SK-N-SH (cell line): ENCODE data around the gene INAFM2. TPM values are rescaled to one million over a fixed set of nuclear protein-coding genes. Genes with fewer than 3 reads are reported as not detected.

ENCODE experiments used
- CTCF ChIA-PET: fragments of 300-600, 350-600 bp; formaldehyde crosslinking; extraction: SDS; loops from one replicate; lab custom pipeline; 2021; lab: Yijun Ruan, JAX
- POLR2A ChIA-PET: fragments of 350-600 bp; sonication (Branson Sonifier 250); formaldehyde crosslinking; extraction: SDS; loops from one replicate; lab custom pipeline; 2020; ENCODE audit warnings: antibody characterized with exemption, inconsistent platforms; lab: Yijun Ruan, JAX
- DNase-seq: peaks from one replicate; pipeline ENCODE4 v3.0.0; 2012
- H2AFZ ChIP-seq: fragments of 200-600 bp; sonication (generic); 2 replicates; pipeline ENCODE4 v1.8.1; 2016; ENCODE audit warnings: antibody characterized with exemption, mild to moderate bottlenecking, low read depth
- H3F3A ChIP-seq: fragments of 200-600 bp; sonication (generic); replicated peaks from 2 replicates; pipeline ENCODE3; 2016; ENCODE audit warnings: antibody characterized with exemption, mild to moderate bottlenecking; ENCODE audit not compliant: insufficient read depth
- H3K27ac ChIP-seq, 2 experiments: fragments of 200-500 bp in 1 of 2; fragments of 200-600 bp in 1 of 2; sonication (Bioruptor generic) in 1 of 2; sonication (generic), shearing (Covaris generic) in 1 of 2; 2 replicates each; pipeline versions ENCODE4 v1.5.1 to v1.6.1; 2014 to 2016; ENCODE audit warnings: low read depth in 2 of 2, inconsistent platforms in 1 of 2, low read length in 1 of 2, mild to moderate bottlenecking in 1 of 2, mixed read lengths in 1 of 2
- H3K27me3 ChIP-seq: fragments of 200-600 bp; sonication (generic), shearing (Covaris generic); 2 replicates; pipeline ENCODE4 v1.6.1; 2016; ENCODE audit warnings: mixed run types; ENCODE audit not compliant: insufficient read depth
- H3K36me3 ChIP-seq, 2 experiments: fragments of 200-500 bp in 1 of 2; fragments of 200-600 bp in 1 of 2; sonication (Bioruptor generic) in 1 of 2; sonication (generic) in 1 of 2; replicated peaks in 1 of 2; 2 replicates each; pipeline versions ENCODE3 to v1.5.1; 2014 to 2016; ENCODE audit warnings: low read length in 1 of 2, mild to moderate bottlenecking in 1 of 2; ENCODE audit not compliant: insufficient read depth in 2 of 2, control insufficient read depth in 1 of 2
- H3K4me1 ChIP-seq, 2 experiments: fragments of 200-500 bp in 1 of 2; fragments of 200-600 bp in 1 of 2; sonication (Bioruptor generic) in 1 of 2; sonication (generic), shearing (Covaris generic) in 1 of 2; 2 replicates each; pipeline versions ENCODE4 v1.5.1 to v1.6.1; 2014 to 2016; ENCODE audit warnings: low read depth in 1 of 2, low read length in 1 of 2, mixed run types in 1 of 2; ENCODE audit not compliant: insufficient read depth in 2 of 2, control insufficient read depth in 1 of 2
- H3K4me2 ChIP-seq: fragments of 200-600 bp; sonication (generic), shearing (Covaris generic); 2 replicates; pipeline ENCODE4 v1.6.1; 2017; ENCODE audit warnings: mixed run types
- H3K4me3 ChIP-seq, 2 experiments: fragments of 200-500 bp in 1 of 2; fragments of 200-600 bp in 1 of 2; sonication (Bioruptor generic) in 1 of 2; sonication (generic), shearing (Covaris generic) in 1 of 2; 2 replicates each; pipeline versions ENCODE4 v1.5.1 to v1.8.1; 2014 to 2016; ENCODE audit warnings: low read depth in 2 of 2, inconsistent platforms in 1 of 2, low read length in 1 of 2, mild to moderate bottlenecking in 1 of 2, mixed read lengths in 1 of 2, moderate library complexity in 1 of 2
- H3K79me2 ChIP-seq: fragments of 200-600 bp; sonication (generic); 2 replicates; pipeline ENCODE4 v1.8.1; 2017; ENCODE audit warnings: mild to moderate bottlenecking; ENCODE audit not compliant: insufficient read depth
- H3K9ac ChIP-seq: fragments of 200-600 bp; sonication (generic); 2 replicates; pipeline ENCODE4 v1.6.1; 2017; ENCODE audit warnings: mixed run types
- H3K9me2 ChIP-seq: fragments of 200-600 bp; sonication (generic); 2 replicates; pipeline ENCODE4 v1.6.1; 2017; ENCODE audit warnings: mixed run types
- H3K9me3 ChIP-seq: fragments of 200-600 bp; sonication (generic); 2 replicates; pipeline ENCODE4 v1.6.1; 2017; ENCODE audit warnings: mixed run types, mild to moderate bottlenecking, moderate library complexity
- H4K20me1 ChIP-seq: fragments of 200-600 bp; sonication (generic); 2 replicates; pipeline ENCODE4 v1.6.1; 2017; ENCODE audit warnings: mild to moderate bottlenecking, mixed run types; ENCODE audit not compliant: insufficient read depth
- CHD2 ChIP-seq: fragments of 150-350 bp; IDR thresholded peaks from 2 replicates; pipeline ENCODE4 v1.6.1; 2018; ENCODE audit warnings: low read length; ENCODE audit not compliant: partially characterized antibody
- ELF1 ChIP-seq: IDR thresholded peaks from 2 replicates; pipeline ENCODE4 v1.4.0; 2012
- EP300 ChIP-seq, 2 experiments: IDR thresholded peaks; 2 replicates each; pipeline versions ENCODE4 v1.4.0 to v1.6.1; 2012; ENCODE audit warnings: borderline replicate concordance in 1 of 2, low read depth in 1 of 2, low read length in 1 of 2
- EZH2phosphoT487 ChIP-seq: fragments of 200-600 bp; sonication (generic); IDR thresholded peaks from 2 replicates; pipeline ENCODE4 v1.6.1; 2017; ENCODE audit warnings: low read depth, mixed run types, mild to moderate bottlenecking, antibody characterized with exemption, moderate library complexity, borderline replicate concordance
- FOXJ3 ChIP-seq: sonication (generic); formaldehyde crosslinking; IDR thresholded peaks from 2 replicates; pipeline ENCODE4 v1.5.1; 2020; ENCODE audit warnings: mild to moderate bottlenecking, missing genetic modification reagents
- JUND ChIP-seq: IDR thresholded peaks from 2 replicates; pipeline ENCODE4 v1.4.0; 2012
- MEF2A ChIP-seq: IDR thresholded peaks from 2 replicates; pipeline ENCODE4 v1.4.0; 2012; ENCODE audit warnings: low read depth, borderline replicate concordance
- NFIC ChIP-seq: IDR thresholded peaks from 2 replicates; pipeline ENCODE4 v1.4.0; 2012; ENCODE audit warnings: borderline replicate concordance
- NRF1 ChIP-seq: IDR thresholded peaks from 2 replicates; pipeline ENCODE4 v1.6.1; 2012; ENCODE audit warnings: low read depth, mild to moderate bottlenecking, low read length
- RFX5 ChIP-seq: IDR thresholded peaks from 2 replicates; pipeline ENCODE4 v1.6.1; 2012; ENCODE audit warnings: mild to moderate bottlenecking, improper control_type of control experiment, low read length
- RXRA ChIP-seq: IDR thresholded peaks from 2 replicates; pipeline ENCODE4 v1.4.0; 2012; ENCODE audit warnings: low read depth, mild to moderate bottlenecking, borderline replicate concordance
- SIN3A ChIP-seq: IDR thresholded peaks from 2 replicates; pipeline ENCODE4 v1.6.1; 2012; ENCODE audit warnings: low read depth, mild to moderate bottlenecking, low read length, moderate library complexity, borderline replicate concordance
- SMC3 ChIP-seq: IDR thresholded peaks from 2 replicates; pipeline ENCODE4 v1.6.1; 2012; ENCODE audit warnings: low read depth, low read length, improper control_type of control experiment
- TAF1 ChIP-seq: IDR thresholded peaks from 2 replicates; pipeline ENCODE4 v1.6.1; 2012; ENCODE audit warnings: low read depth, mild to moderate bottlenecking, low read length, moderate library complexity, borderline replicate concordance
- TCF12 ChIP-seq: IDR thresholded peaks from 2 replicates; pipeline ENCODE4 v1.4.0; 2012
- TEAD4 ChIP-seq: IDR thresholded peaks from 2 replicates; pipeline ENCODE4 v1.4.0; 2012; ENCODE audit warnings: mild to moderate bottlenecking, borderline replicate concordance; ENCODE audit not compliant: insufficient read depth
- WGBS: methylation state at CpG from one replicate; pipeline ENCODE4 v1.1.6; 2017; ENCODE audit warnings: low lambda C conversion rate; 5-methylcytosine and 5-hydroxymethylcytosine counted together
- polyA plus RNA-seq, 3 experiments: library from polyadenylated mRNA; depleted of rRNA; stranded (reverse); fragments of >200 nt; gene quantifications; 2 replicates each; pipeline ENCODE4 v1.2.3, GENCODE V29; 2012
- TF ChIP-seq, protein P1 (sequence below): fragments of 150-350 bp; IDR thresholded peaks from 2 replicates; pipeline ENCODE4 v1.6.1; 2016; ENCODE audit warnings: mild to moderate bottlenecking, low read depth, low read length
- TF ChIP-seq, protein P2 (sequence below): fragments of 200-600 bp; sonication (generic); IDR thresholded peaks from 2 replicates; pipeline ENCODE4 v1.6.1; 2017; ENCODE audit warnings: antibody characterized with exemption, mild to moderate bottlenecking, moderate library complexity
- TF ChIP-seq, protein P3 (sequence below): IDR thresholded peaks from 2 replicates; pipeline ENCODE4; 2012
- TF ChIP-seq, protein P4 (sequence below): IDR thresholded peaks from 2 replicates; pipeline ENCODE4 v1.4.0; 2012; ENCODE audit warnings: low read depth, borderline replicate concordance

The INAFM2 gene
- polyA plus RNA-seq, 1 of the 3 experiments (the other 2 are of a cell fraction) = 7.8 TPM

DNA sequence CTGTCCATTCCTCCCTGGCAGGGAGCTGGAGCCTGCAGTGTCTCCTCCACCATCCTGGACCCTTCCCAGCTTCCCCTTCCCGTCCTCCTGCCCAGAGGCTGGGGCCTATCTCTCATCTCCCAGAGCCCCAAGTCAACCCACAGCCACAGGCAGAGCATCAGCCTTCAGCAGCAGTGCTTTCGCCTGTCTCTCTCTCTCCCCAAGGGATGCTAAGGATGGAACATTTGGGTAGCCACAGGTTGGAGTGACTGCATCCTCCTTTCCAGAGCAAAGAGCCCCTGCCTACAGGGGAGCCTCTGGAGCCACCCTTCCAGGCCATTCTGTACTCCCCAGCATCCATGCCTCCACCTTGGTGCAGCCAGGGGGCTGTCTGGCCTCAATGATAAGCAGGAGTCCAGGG lies 19.9 kb upstream of the INAFM2 start:
- H3K27me3 ChIP-seq = no peaks in the 10 kb centered on the region; the same call in 1 of the 2 replicates
- WGBS = 18% methylated on average over 1 of the region's 2 CpGs
- DNase-seq = no peak
- no peak overlapping the region for H3K4me3 ChIP-seq
- H2AFZ ChIP-seq = no peak overlapping the region
- no peaks in the 10 kb centered on the region for H4K20me1 ChIP-seq
- H3K9ac ChIP-seq = no peak overlapping the region
- H3K9me2 ChIP-seq = no peaks in the 10 kb centered on the region
- no peaks in the 10 kb centered on the region for H3K79me2 ChIP-seq
- H3K27ac ChIP-seq = no peak overlapping the region
- no peaks in the 10 kb centered on the region for H3F3A ChIP-seq
- no peaks in the 10 kb centered on the region for H3K36me3 ChIP-seq
- H3K4me1 ChIP-seq = peaks cover 0 to 30% of the 10 kb centered on the region in 2 experiments; a peak in 2 of 4 replicates
- TF ChIP-seq, protein P1, sequence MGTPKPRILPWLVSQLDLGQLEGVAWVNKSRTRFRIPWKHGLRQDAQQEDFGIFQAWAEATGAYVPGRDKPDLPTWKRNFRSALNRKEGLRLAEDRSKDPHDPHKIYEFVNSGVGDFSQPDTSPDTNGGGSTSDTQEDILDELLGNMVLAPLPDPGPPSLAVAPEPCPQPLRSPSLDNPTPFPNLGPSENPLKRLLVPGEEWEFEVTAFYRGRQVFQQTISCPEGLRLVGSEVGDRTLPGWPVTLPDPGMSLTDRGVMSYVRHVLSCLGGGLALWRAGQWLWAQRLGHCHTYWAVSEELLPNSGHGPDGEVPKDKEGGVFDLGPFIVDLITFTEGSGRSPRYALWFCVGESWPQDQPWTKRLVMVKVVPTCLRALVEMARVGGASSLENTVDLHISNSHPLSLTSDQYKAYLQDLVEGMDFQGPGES = no peak
- TF ChIP-seq SMC3 (no peak), EZH2phosphoT487 (no peak), NRF1 (no peak), EP300 (IDR thresholded peaks at IDR 0.05; ENCODE audit: borderline replicate concordance in 1 of 2, low read depth in 1 of 2, low read length in 1 of 2) (no peak), NFIC (no peak), ELF1 (no peak), RFX5 (no peak), TEAD4 (no peak), FOXJ3 (no peak)
- TF ChIP-seq, protein P2, sequence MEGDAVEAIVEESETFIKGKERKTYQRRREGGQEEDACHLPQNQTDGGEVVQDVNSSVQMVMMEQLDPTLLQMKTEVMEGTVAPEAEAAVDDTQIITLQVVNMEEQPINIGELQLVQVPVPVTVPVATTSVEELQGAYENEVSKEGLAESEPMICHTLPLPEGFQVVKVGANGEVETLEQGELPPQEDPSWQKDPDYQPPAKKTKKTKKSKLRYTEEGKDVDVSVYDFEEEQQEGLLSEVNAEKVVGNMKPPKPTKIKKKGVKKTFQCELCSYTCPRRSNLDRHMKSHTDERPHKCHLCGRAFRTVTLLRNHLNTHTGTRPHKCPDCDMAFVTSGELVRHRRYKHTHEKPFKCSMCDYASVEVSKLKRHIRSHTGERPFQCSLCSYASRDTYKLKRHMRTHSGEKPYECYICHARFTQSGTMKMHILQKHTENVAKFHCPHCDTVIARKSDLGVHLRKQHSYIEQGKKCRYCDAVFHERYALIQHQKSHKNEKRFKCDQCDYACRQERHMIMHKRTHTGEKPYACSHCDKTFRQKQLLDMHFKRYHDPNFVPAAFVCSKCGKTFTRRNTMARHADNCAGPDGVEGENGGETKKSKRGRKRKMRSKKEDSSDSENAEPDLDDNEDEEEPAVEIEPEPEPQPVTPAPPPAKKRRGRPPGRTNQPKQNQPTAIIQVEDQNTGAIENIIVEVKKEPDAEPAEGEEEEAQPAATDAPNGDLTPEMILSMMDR = no peak
- TF ChIP-seq, protein P3, sequence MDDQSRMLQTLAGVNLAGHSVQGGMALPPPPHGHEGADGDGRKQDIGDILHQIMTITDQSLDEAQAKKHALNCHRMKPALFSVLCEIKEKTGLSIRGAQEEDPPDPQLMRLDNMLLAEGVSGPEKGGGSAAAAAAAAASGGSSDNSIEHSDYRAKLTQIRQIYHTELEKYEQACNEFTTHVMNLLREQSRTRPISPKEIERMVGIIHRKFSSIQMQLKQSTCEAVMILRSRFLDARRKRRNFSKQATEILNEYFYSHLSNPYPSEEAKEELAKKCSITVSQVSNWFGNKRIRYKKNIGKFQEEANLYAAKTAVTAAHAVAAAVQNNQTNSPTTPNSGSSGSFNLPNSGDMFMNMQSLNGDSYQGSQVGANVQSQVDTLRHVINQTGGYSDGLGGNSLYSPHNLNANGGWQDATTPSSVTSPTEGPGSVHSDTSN = no peak
- ChIA-PET CTCF (interaction anchor here (0.9 to 66.3 kb wide), 8 partner anchors 8 to 118 kb away, joined by 3 to 2194 read pairs (median 17); partner anchors contain the start of genes ANKRD63, CCDC9B, DISP2 and INAFM2), POLR2A (no interaction called here)
- no peaks in the 10 kb centered on the region for H3K9me3 ChIP-seq
- H3K4me2 ChIP-seq = no peak overlapping the region

GRCh38 chr15:40305281-40305680 lies 18.2 kb upstream of the INAFM2 start:
- no peaks in the 10 kb centered on the region; the same call in 1 of the 2 replicates for H3K27me3 ChIP-seq
- H3K27ac ChIP-seq = no peak overlapping the region
- no peaks in the 10 kb centered on the region for H3K9me2 ChIP-seq
- no peak overlapping the region for H3K4me3 ChIP-seq
- H3K36me3 ChIP-seq = no peaks in the 10 kb centered on the region
- no peaks in the 10 kb centered on the region for H3K9me3 ChIP-seq
- ChIA-PET CTCF (interaction anchor here (1.0 to 66.3 kb wide), 4 partner anchors 14 to 36 kb away, joined by 3 to 2194 read pairs (median 423); partner anchors contain the start of genes ANKRD63, CCDC9B, DISP2 and INAFM2), POLR2A (no interaction called here)
- H3K9ac ChIP-seq = no peak overlapping the region
- 59% methylated on average over 4 of the region's 4 CpGs for WGBS
- peaks cover 0 to 30% of the 10 kb centered on the region in 2 experiments; a peak in 2 of 4 replicates for H3K4me1 ChIP-seq
- H4K20me1 ChIP-seq = no peaks in the 10 kb centered on the region
- H3K4me2 ChIP-seq = no peak overlapping the region
- DNase-seq = no peak
- H3K79me2 ChIP-seq = no peaks in the 10 kb centered on the region
- H3F3A ChIP-seq = no peaks in the 10 kb centered on the region
- no peak overlapping the region for H2AFZ ChIP-seq
- TF ChIP-seq, protein P4, sequence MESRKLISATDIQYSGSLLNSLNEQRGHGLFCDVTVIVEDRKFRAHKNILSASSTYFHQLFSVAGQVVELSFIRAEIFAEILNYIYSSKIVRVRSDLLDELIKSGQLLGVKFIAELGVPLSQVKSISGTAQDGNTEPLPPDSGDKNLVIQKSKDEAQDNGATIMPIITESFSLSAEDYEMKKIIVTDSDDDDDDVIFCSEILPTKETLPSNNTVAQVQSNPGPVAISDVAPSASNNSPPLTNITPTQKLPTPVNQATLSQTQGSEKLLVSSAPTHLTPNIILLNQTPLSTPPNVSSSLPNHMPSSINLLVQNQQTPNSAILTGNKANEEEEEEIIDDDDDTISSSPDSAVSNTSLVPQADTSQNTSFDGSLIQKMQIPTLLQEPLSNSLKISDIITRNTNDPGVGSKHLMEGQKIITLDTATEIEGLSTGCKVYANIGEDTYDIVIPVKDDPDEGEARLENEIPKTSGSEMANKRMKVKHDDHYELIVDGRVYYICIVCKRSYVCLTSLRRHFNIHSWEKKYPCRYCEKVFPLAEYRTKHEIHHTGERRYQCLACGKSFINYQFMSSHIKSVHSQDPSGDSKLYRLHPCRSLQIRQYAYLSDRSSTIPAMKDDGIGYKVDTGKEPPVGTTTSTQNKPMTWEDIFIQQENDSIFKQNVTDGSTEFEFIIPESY = no peak
- TF ChIP-seq RXRA (no peak), TAF1 (no peak), TCF12 (no peak), ELF1 (no peak), SIN3A (no peak), JUND (no peak), CHD2 (no peak), MEF2A (no peak)
- TF ChIP-seq, protein P3 = no peak
